ENCODE results near the gene RGS3. TPM values are rescaled to one million over a fixed set of nuclear protein-coding genes. Genes with fewer than 3 reads are reported as not detected.

The RGS3 gene
- total and polyA plus RNA-seq, 2 of the 13 experiments (the other 11 are each of a cell fraction or from before 2014, with no cell fraction given), result 17.1 to 28.8 TPM

GRCh38 chr9:113558632-113559502 lies 95.3 kb downstream of the RGS3 start (continued):
- TF ChIP-seq ZHX2 (IDR thresholded peaks at IDR 0.05; ENCODE audit: low read depth), result no peak
- TF ChIP-seq ZHX2 (CRISPR knock-in tag; IDR thresholded peaks at IDR 0.05; ENCODE audit: borderline replicate concordance), result no peak
- peak; percentile 85; the same call in 1 of the 2 replicates for TF ChIP-seq ZNF280D (CRISPR knock-in tag; IDR thresholded peaks at IDR 0.05)
- no peak for TF ChIP-seq ZNF446 (CRISPR knock-in tag; IDR thresholded peaks at IDR 0.05)
- no peak for TF ChIP-seq ZNF589 (CRISPR knock-in tag; conservative IDR thresholded peaks at IDR 0.05)
- peak; percentile 85 for TF ChIP-seq MEF2D (CRISPR knock-in tag; IDR thresholded peaks at IDR 0.05)
- peak; percentile 35; the same call in 1 of the 2 replicates for TF ChIP-seq NCOA2 (CRISPR knock-in tag; IDR thresholded peaks at IDR 0.05)
- TF ChIP-seq PPARG (CRISPR knock-in tag; conservative IDR thresholded peaks at IDR 0.05), result peak; percentile 85
- no peak for TF ChIP-seq ZNF142 (CRISPR knock-in tag; IDR thresholded peaks at IDR 0.05)
- peak; percentile 83 for TF ChIP-seq FOSL2 (CRISPR knock-in tag; IDR thresholded peaks at IDR 0.05)
- 0 out of 2 replicates have a peak, but pooled peaks have one; percentile 45 for TF ChIP-seq KMT2B (CRISPR knock-in tag; IDR thresholded peaks at IDR 0.05)
- TF ChIP-seq MLX (CRISPR knock-in tag; IDR thresholded peaks at IDR 0.05), result 0 out of 2 replicates have a peak, but pooled peaks have one; percentile 14
- TF ChIP-seq HNRNPL (IDR thresholded peaks at IDR 0.05; ENCODE audit: low read depth, low read length), result 0 out of 2 replicates have a peak, but pooled peaks have one; percentile 65
